ENCODE measurements around the gene MSN. TPM values are rescaled to one million over a fixed set of nuclear protein-coding genes. Genes with fewer than 3 reads are reported as not detected.

MSN gene
- total and polyA plus RNA-seq, 2 experiments from 2014 or later, result 73.0 to 73.5 TPM

DNA sequence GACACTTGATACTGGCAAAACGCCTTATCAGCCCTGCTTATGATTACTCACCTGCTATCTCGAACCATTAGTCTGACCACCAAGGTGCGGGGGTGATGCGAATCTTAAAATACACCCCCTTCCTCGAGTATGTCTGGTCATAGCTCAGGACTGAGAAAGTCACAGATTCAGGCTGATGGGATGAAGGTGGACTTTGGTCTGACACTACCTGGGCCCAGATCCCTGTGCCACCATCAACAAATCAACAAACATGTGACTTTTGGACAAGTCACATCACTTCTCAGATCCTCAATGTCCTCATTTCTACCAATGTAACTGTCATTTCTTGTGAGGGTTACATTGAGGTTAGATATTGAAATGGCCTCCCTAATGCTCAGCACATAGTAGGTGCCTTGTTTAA is 9.8 kb upstream of the MSN start:
- no peak for DNase-seq (ENCODE audit: low spot score)
- Histone ChIP-seq H3K4me3 (no peak overlapping the region), H3K9me2 (replicated peaks; ENCODE audit: insufficient read depth) (no peaks in the 10 kb centered on the region), H3K79me2 (no peaks in the 10 kb centered on the region), H3K36me3 (replicated peaks; ENCODE audit: insufficient read depth, low read depth) (no peaks in the 10 kb centered on the region), H4K20me1 (ENCODE audit: insufficient read depth, poor library complexity, severe bottlenecking) (no peaks in the 10 kb centered on the region), H3K4me1 (ENCODE audit: insufficient read depth) (no peaks in the 10 kb centered on the region), H3K27me3 (no peaks in the 10 kb centered on the region), H3K4me2 (no peak overlapping the region), H3K9me3 (ENCODE audit: low read depth) (no peaks in the 10 kb centered on the region), H3K27ac (no peak overlapping the region), H2AFZ (no peak overlapping the region)
- TF ChIP-seq EZH2phosphoT487 (IDR thresholded peaks at IDR 0.05; ENCODE audit: low read depth, severe bottlenecking, unreplicated experiment) (no peak), EZH2 (IDR thresholded peaks at IDR 0.05; ENCODE audit: borderline replicate concordance) (no peak), CTCF (IDR thresholded peaks at IDR 0.05; ENCODE audit: poor library complexity) (no peak)
- 79% methylated on average over 5 of the region's 5 CpGs for WGBS (ENCODE audit: low lambda C conversion rate, missing lambda C conversion rate)

DNA sequence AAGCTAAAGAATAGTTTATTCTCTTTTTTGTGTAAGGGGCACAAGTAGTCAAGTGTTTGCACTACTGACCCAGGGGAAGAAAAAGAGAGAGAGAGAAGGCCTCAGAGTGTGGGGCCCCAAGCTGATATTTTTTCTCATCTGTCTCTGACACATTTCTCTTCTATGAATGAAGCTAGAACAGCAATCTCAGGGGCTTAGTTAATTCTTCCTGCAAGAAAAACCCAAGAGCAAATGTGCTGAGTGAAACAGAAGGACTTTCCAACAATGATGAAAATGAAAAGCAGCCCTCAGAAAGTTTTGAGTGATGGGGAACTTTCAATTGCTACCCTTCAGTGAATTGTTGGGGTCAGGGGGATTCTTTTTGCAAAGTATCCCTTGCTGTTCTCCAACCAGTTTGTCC is 9.2 kb upstream of the MSN start:
- DNase-seq (ENCODE audit: low spot score), result no peak
- Histone ChIP-seq H3K27ac (no peak overlapping the region), H3K27me3 (no peaks in the 10 kb centered on the region), H3K4me2 (no peak overlapping the region), H4K20me1 (ENCODE audit: insufficient read depth, poor library complexity, severe bottlenecking) (no peaks in the 10 kb centered on the region), H3K9me3 (ENCODE audit: low read depth) (no peaks in the 10 kb centered on the region), H3K79me2 (no peaks in the 10 kb centered on the region), H3K4me3 (no peak overlapping the region), H2AFZ (no peak overlapping the region), H3K9me2 (replicated peaks; ENCODE audit: insufficient read depth) (no peaks in the 10 kb centered on the region), H3K4me1 (ENCODE audit: insufficient read depth) (no peaks in the 10 kb centered on the region), H3K36me3 (replicated peaks; ENCODE audit: insufficient read depth, low read depth) (no peaks in the 10 kb centered on the region)
- TF ChIP-seq EZH2phosphoT487 (IDR thresholded peaks at IDR 0.05; ENCODE audit: low read depth, severe bottlenecking, unreplicated experiment), result no peak
- TF ChIP-seq EZH2 (IDR thresholded peaks at IDR 0.05; ENCODE audit: borderline replicate concordance), result no peak
- TF ChIP-seq CTCF (IDR thresholded peaks at IDR 0.05; ENCODE audit: poor library complexity), result no peak

- 60% methylated on average over 2 of the region's 6 CpGs for WGBS (ENCODE audit: low lambda C conversion rate, missing lambda C conversion rate)
- Histone ChIP-seq H2AFZ (peak overlapping the region; percentile 56), H3K27ac (peak overlapping the region; percentile 51), H3K4me3 (no peak overlapping the region), H3K4me2 (peak overlapping the region; percentile 78), H4K20me1 (ENCODE audit: insufficient read depth, poor library complexity, severe bottlenecking) (no peaks in the 10 kb centered on the region), H3K27me3 (no peaks in the 10 kb centered on the region), H3K79me2 (peaks cover 23% of the 10 kb centered on the region), H3K36me3 (replicated peaks; ENCODE audit: insufficient read depth, low read depth) (no peaks in the 10 kb centered on the region), H3K9me2 (replicated peaks; ENCODE audit: insufficient read depth) (no peaks in the 10 kb centered on the region), H3K9me3 (ENCODE audit: low read depth) (no peaks in the 10 kb centered on the region), H3K4me1 (ENCODE audit: insufficient read depth) (no peaks in the 10 kb centered on the region)
- TF ChIP-seq CTCF (IDR thresholded peaks at IDR 0.05; ENCODE audit: poor library complexity) (no peak), EZH2phosphoT487 (IDR thresholded peaks at IDR 0.05; ENCODE audit: low read depth, severe bottlenecking, unreplicated experiment) (no peak), EZH2 (IDR thresholded peaks at IDR 0.05; ENCODE audit: borderline replicate concordance) (no peak)
- no peak for DNase-seq (ENCODE audit: low spot score)
Observed at GRCh38 chrX:65667157-65667502, 324 bp upstream of the MSN start.
